Loucy (cell line): ENCODE results near the gene CELF4.

Experiments
- H2AFZ ChIP-seq: fragments of 200-600 bp; sonication (generic); 2 replicates; pipeline ENCODE4 v1.6.0; 2016; ENCODE audit warnings: antibody characterized with exemption, mild to moderate bottlenecking, low read length, moderate library complexity
- H3F3A ChIP-seq: fragments of 200-600 bp; 2 replicates; pipeline ENCODE4 v1.6.0; 2016; ENCODE audit warnings: antibody characterized with exemption, low read depth, mild to moderate bottlenecking
- H3K27me3 ChIP-seq: fragments of 200-600 bp; sonication (generic); 2 replicates; pipeline ENCODE4 v1.6.1; 2014; ENCODE audit warnings: low read length, mild to moderate bottlenecking; ENCODE audit not compliant: insufficient read depth, poor library complexity, severe bottlenecking
- H3K36me3 ChIP-seq: fragments of 200-600 bp; sonication (generic); 2 replicates; pipeline ENCODE4 v1.6.1; 2016; ENCODE audit warnings: low read length; ENCODE audit not compliant: insufficient read depth
- H3K4me1 ChIP-seq: fragments of 200-600 bp; sonication (generic); 2 replicates; pipeline ENCODE4 v1.5.1; 2014; ENCODE audit warnings: low read length, mild to moderate bottlenecking; ENCODE audit not compliant: insufficient read depth, poor library complexity, severe bottlenecking
- H3K4me2 ChIP-seq: fragments of 200-600 bp; sonication (generic); 2 replicates; pipeline ENCODE4 v1.6.0; 2014; ENCODE audit warnings: antibody characterized with exemption, low read length, low read depth, mild to moderate bottlenecking; ENCODE audit not compliant: poor library complexity, severe bottlenecking
- H3K4me3 ChIP-seq: fragments of 200-600 bp; sonication (generic); 2 replicates; pipeline ENCODE4 v1.5.1; 2014; ENCODE audit warnings: low read length, mild to moderate bottlenecking, mixed read lengths; ENCODE audit not compliant: poor library complexity, severe bottlenecking
- H3K79me2 ChIP-seq: fragments of 200-600 bp; sonication (generic); 2 replicates; pipeline ENCODE4 v1.6.1; 2014; ENCODE audit warnings: low read length; ENCODE audit not compliant: insufficient read depth
- H3K9ac ChIP-seq: fragments of 200-600 bp; sonication (generic); 2 replicates; pipeline ENCODE4 v1.6.0; 2014; ENCODE audit warnings: mild to moderate bottlenecking, low read depth, low read length, moderate library complexity; ENCODE audit not compliant: poor library complexity, severe bottlenecking
- H3K9me2 ChIP-seq: fragments of 200-600 bp; sonication (generic); replicated peaks from 2 replicates; pipeline ENCODE4 v1.6.1; 2016; ENCODE audit warnings: low read depth, low read length, mixed read lengths
- H3K9me3 ChIP-seq: fragments of 200-600 bp; sonication (generic); 2 replicates; pipeline ENCODE4 v1.6.1; 2014; ENCODE audit warnings: mild to moderate bottlenecking, antibody characterized with exemption, low read length, low read depth; ENCODE audit not compliant: insufficient read depth
- H4K20me1 ChIP-seq: fragments of 200-600 bp; sonication (generic); 2 replicates; pipeline ENCODE4 v1.6.0; 2014; ENCODE audit warnings: antibody characterized with exemption, low read length, mild to moderate bottlenecking; ENCODE audit not compliant: insufficient read depth, poor library complexity, severe bottlenecking
- EZH2phosphoT487 ChIP-seq: fragments of 200-600 bp; IDR thresholded peaks from 2 replicates; pipeline ENCODE4 v1.6.1; 2018; ENCODE audit warnings: antibody characterized with exemption, mild to moderate bottlenecking, moderate library complexity, borderline replicate concordance
- TF ChIP-seq, protein P1 (sequence below): fragments of 200-600 bp; sonication (generic); conservative IDR thresholded peaks from 2 replicates; pipeline ENCODE4 v1.5.1; 2014; ENCODE audit warnings: mild to moderate bottlenecking, antibody characterized with exemption, low read length

The CELF4 gene

GRCh38 chr18:37304012-37304680 is 261.5 kb downstream of the CELF4 start:
- H3K9me2 ChIP-seq = no peaks in the 10 kb centered on the region
- TF ChIP-seq, protein P1, sequence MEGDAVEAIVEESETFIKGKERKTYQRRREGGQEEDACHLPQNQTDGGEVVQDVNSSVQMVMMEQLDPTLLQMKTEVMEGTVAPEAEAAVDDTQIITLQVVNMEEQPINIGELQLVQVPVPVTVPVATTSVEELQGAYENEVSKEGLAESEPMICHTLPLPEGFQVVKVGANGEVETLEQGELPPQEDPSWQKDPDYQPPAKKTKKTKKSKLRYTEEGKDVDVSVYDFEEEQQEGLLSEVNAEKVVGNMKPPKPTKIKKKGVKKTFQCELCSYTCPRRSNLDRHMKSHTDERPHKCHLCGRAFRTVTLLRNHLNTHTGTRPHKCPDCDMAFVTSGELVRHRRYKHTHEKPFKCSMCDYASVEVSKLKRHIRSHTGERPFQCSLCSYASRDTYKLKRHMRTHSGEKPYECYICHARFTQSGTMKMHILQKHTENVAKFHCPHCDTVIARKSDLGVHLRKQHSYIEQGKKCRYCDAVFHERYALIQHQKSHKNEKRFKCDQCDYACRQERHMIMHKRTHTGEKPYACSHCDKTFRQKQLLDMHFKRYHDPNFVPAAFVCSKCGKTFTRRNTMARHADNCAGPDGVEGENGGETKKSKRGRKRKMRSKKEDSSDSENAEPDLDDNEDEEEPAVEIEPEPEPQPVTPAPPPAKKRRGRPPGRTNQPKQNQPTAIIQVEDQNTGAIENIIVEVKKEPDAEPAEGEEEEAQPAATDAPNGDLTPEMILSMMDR = no peak
- TF ChIP-seq EZH2phosphoT487 = no peak
- H4K20me1 ChIP-seq = no peaks in the 10 kb centered on the region
- H3K9ac ChIP-seq = no peak overlapping the region
- H3K36me3 ChIP-seq = no peaks in the 10 kb centered on the region
- H3K79me2 ChIP-seq = no peaks in the 10 kb centered on the region
- no peaks in the 10 kb centered on the region for H3F3A ChIP-seq
- no peaks in the 10 kb centered on the region for H3K27me3 ChIP-seq
- no peaks in the 10 kb centered on the region for H3K4me1 ChIP-seq
- H2AFZ ChIP-seq = no peak overlapping the region
- H3K9me3 ChIP-seq = no peaks in the 10 kb centered on the region
- H3K4me2 ChIP-seq = no peak overlapping the region
- H3K4me3 ChIP-seq = no peak overlapping the region

GRCh38 chr18:37303009-37303408 is 262.6 kb downstream of the CELF4 start:
- Histone ChIP-seq H3K4me2 (no peak overlapping the region), H3F3A (no peaks in the 10 kb centered on the region), H3K79me2 (no peaks in the 10 kb centered on the region), H3K27me3 (no peaks in the 10 kb centered on the region), H3K9me3 (no peaks in the 10 kb centered on the region), H3K9me2 (no peaks in the 10 kb centered on the region), H3K36me3 (no peaks in the 10 kb centered on the region), H3K9ac (no peak overlapping the region), H4K20me1 (no peaks in the 10 kb centered on the region), H3K4me1 (no peaks in the 10 kb centered on the region), H2AFZ (no peak overlapping the region), H3K4me3 (no peak overlapping the region)
- TF ChIP-seq, protein P1 = no peak
- no peak for TF ChIP-seq EZH2phosphoT487

DNA sequence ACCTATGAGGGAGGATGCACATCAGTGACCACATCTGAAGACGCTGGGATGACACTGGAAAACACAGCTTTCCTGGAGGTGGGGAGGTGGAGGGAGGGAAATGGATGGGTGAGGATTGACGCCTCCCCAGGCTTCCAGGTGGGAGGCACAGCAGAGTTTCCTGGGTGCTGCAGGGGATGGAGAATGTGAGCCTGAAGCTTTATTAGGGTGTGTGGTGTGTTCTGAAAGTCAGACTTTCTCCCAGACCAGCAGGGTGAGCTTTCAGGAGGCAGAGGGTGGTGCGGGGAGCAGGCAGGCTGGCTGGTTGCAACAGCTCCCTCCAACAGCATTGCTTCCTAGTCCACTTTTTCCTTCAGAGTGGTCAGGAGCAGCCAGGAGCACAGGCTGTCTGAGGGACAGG is 263.1 kb downstream of the CELF4 start:
- H3K79me2 ChIP-seq = no peaks in the 10 kb centered on the region
- no peaks in the 10 kb centered on the region for H3K27me3 ChIP-seq
- H3K9me2 ChIP-seq = no peaks in the 10 kb centered on the region
- H3K9ac ChIP-seq = no peak overlapping the region
- H3K36me3 ChIP-seq = no peaks in the 10 kb centered on the region
- no peaks in the 10 kb centered on the region for H4K20me1 ChIP-seq
- H2AFZ ChIP-seq = no peak overlapping the region
- no peaks in the 10 kb centered on the region for H3K4me1 ChIP-seq
- H3K9me3 ChIP-seq = no peaks in the 10 kb centered on the region
- no peak overlapping the region for H3K4me2 ChIP-seq
- H3K4me3 ChIP-seq = no peak overlapping the region
- H3F3A ChIP-seq = no peaks in the 10 kb centered on the region
- no peak for TF ChIP-seq EZH2phosphoT487
- TF ChIP-seq, protein P1 = no peak
